Kidney (tissue), 14 donors: ENCODE measurements around the gene ZNF764. TPM values are rescaled to one million over a fixed set of nuclear protein-coding genes. Genes with fewer than 3 reads are reported as not detected.
"Not testable (repeated sequence)": the region's sequence is repeated elsewhere in the genome, so short reads cannot be mapped to it uniquely, and the experiment has no call there.

ENCODE experiments used
- DNase-seq, 5 donors: peaks; one replicate each; pipeline ENCODE4 v3.0.0-alpha.2; 2013 to 2020
- FAIRE-seq: peaks from 2 replicates; lab custom pipeline; 2012; peaks lifted over from hg19 to GRCh38; lab: Jason Lieb, UNC
- H3K27ac ChIP-seq, 2 donors: one replicate each; pipeline ENCODE4 v1.7.0; 2013; ENCODE audit warnings: low read depth in 2 of 2, low read length in 2 of 2, inconsistent platforms in 1 of 2
- H3K27me3 ChIP-seq: one replicate; pipeline ENCODE4 v1.7.1; 2013; ENCODE audit warnings: low read length, inconsistent platforms; ENCODE audit not compliant: control insufficient read depth, insufficient read depth
- H3K36me3 ChIP-seq, 3 donors: one replicate each; pipeline versions ENCODE4 v1.7.0 to v1.7.1; 2013; ENCODE audit warnings: low read length in 3 of 3, control low read depth in 1 of 3, inconsistent platforms in 1 of 3; ENCODE audit not compliant: insufficient read depth in 3 of 3, control insufficient read depth in 2 of 3
- H3K4me1 ChIP-seq, 3 donors: one replicate each; pipeline versions ENCODE4 v1.7.0 to v1.7.1; 2013; ENCODE audit warnings: low read length in 3 of 3, inconsistent platforms in 1 of 3, low read depth in 1 of 3; ENCODE audit not compliant: control insufficient read depth in 2 of 3, insufficient read depth in 2 of 3
- H3K4me3 ChIP-seq, 3 donors: one replicate each; pipeline versions ENCODE4 v1.7.0 to v1.8.1; 2013; ENCODE audit warnings: low read length in 3 of 3, control low read depth in 1 of 3, inconsistent platforms in 1 of 3
- H3K9ac ChIP-seq, 3 donors: one replicate each; pipeline versions ENCODE4 v1.7.0 to v1.7.1; 2013; ENCODE audit warnings: low read length in 3 of 3, control low read depth in 1 of 3, inconsistent platforms in 1 of 3
- H3K9me3 ChIP-seq, 3 donors: one replicate each; pipeline versions ENCODE4 v1.7.0 to v1.7.1; 2013; ENCODE audit warnings: low read length in 3 of 3, control low read depth in 1 of 3, inconsistent platforms in 1 of 3; ENCODE audit not compliant: control insufficient read depth in 2 of 3, insufficient read depth in 1 of 3
- CTCF ChIP-seq: IDR thresholded peaks from 3 replicates; pipeline ENCODE4 v1.5.1; 2012; ENCODE audit warnings: mild to moderate bottlenecking, moderate library complexity, borderline replicate concordance; ENCODE audit not compliant: insufficient read depth; ENCODE audit errors: extremely low read depth
- intact Hi-C: fragments of 100-400 bp; cut with DNase I; formaldehyde crosslinking; loops from one replicate; pipeline ENCODE4 v1.11.1; 2022
- polyA plus RNA-seq: library from polyadenylated mRNA; stranded (reverse); fragments of 350-450 nt; fragmentation: Illumina TruSeq; extraction: RNeasy Lipid Tissue Mini Kit (QIAGEN cat#74804); gene quantifications from one replicate; pipeline ENCODE4 v1.2.3, GENCODE V29; 2014; ENCODE audit warnings: low read depth, low replicate concordance; ENCODE audit not compliant: insufficient read depth
- total RNA-seq: library from RNA; stranded (reverse); fragmentation: NEBNext Ultra II Directional; extraction: Animal tissue kit (Norgen Biotek cat#: 25700); gene quantifications from one replicate; pipeline ENCODE4 v1.2.1, GENCODE V29; 2021
- donor health status: control.
- donor health status: control.
- donor health status: control.
- donor health status: control.
- donor health status: control.
- donor health status: DM: yes; HTN: yes; CAD: no.
- donor health status: Normal renal cell carcinoma (clear cell type).

ZNF764 gene
- total and polyA plus RNA-seq, 2 donors from 2014 or later = 4.4 to 11.9 TPM

GRCh38 chr16:30523768-30524574 lies 34.2 kb downstream of the ZNF764 start:
- intact Hi-C loops = no loop called here
- Histone ChIP-seq H3K4me1 (peaks cover 4 to 22% (median 18%) of the 10 kb centered on the region in 3 donors), H3K36me3 (no peaks in the 10 kb centered on the region), H3K4me3 (no peak overlapping the region), H3K9ac (no peak overlapping the region), H3K27me3 (no peaks in the 10 kb centered on the region), H3K9me3 (no peaks in the 10 kb centered on the region), H3K27ac (no peak overlapping the region)
- DNase-seq (peak in 1 of 5 donors; percentile 73), FAIRE-seq (no peak)
- no peak for TF ChIP-seq CTCF

DNA sequence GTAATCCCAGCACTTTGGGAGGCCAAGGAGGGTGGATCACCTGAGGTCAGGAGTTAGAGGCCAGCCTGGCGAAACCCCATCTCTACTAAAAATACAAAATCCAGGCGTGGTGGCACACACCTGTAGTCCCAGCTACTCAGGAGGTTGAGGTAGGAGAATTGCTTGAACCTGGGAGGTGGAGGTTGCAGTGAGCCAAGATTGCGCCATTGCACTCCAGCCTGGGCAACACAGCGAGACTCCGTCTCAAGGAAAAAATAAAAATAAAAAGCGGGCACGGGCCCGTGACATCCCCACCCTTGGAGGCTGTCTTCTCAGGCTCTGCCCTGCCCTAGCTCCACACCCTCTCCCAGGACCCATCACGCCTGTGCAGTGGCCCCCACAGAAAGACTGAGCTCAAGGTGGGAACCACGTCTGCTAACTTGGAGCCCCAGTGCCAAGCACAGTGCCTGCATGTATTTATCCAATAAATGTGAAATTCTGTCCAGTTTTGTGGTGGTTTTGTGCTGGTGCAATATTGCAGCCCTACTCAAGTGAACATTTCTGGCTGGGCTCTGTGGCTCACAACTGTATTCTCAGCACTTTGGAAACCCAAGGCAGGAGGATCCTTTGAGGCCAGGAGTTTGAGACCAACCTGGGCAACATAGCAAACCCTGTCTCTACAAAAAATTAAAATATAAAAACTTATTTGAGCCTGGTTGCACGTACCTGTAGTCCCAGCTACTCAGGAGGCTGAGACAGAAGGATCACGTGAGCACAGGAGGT lies 35.3 kb downstream of the ZNF764 start:
- H3K36me3 ChIP-seq, H3K27ac ChIP-seq, H3K27me3 ChIP-seq, H3K9ac ChIP-seq, H3K4me3 ChIP-seq, intact Hi-C loops, H3K9me3 ChIP-seq, FAIRE-seq: not testable (repeated sequence)
- peaks cover 4 to 19% (median 17%) of the 10 kb centered on the region in 3 donors for H3K4me1 ChIP-seq
- peak in 1 of 5 donors; percentile 25 for DNase-seq

DNA sequence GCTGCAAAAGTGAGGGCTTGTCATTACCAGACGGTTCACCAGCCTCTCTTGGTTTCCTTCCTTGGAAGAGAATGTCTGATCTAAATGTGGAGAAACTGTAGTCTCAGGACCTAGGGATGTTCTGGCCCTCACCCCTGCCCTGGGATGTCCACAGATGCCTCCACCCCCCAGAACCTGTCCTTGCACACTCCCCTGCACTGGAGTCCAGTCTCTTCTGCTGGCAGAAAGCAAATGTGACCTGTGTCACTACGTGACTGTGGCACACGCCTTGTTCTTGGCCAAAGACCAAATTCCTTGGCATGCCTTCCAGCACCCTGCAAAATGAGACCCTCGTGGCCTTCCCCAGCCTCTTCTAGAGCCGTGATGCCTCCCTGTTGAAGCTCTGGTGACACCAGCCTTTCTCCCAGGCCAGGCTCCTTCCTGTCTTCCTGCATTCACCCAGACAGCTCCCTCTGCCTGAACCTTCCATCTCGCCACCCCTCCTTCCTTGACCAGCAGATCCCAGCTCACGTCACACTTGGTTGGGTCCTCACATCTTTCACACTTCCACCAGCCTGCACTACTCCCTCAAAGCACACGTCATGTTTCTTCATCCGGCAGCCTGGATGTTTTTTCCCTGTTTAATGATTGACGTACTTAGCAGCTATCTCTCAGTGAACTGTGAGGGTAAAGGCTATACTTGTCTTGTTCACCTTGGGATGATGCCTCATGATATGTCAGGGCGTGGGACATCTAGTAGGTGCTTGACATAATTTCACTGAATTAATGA lies 36.1 kb downstream of the ZNF764 start:
- H3K36me3 ChIP-seq = no peaks in the 10 kb centered on the region
- peak; percentile 3 for FAIRE-seq
- H3K4me3 ChIP-seq = peak overlapping the region in 1 of 3 donors; percentile 17
- peak; percentile 72 to 88 (median 82) for DNase-seq
- peak overlapping the region in 1 of 3 donors; percentile 34 for H3K9ac ChIP-seq
- peak; percentile 4 for TF ChIP-seq CTCF
- H3K27me3 ChIP-seq = no peaks in the 10 kb centered on the region
- H3K4me1 ChIP-seq = peaks cover 0 to 15% (median 12%) of the 10 kb centered on the region in 3 donors
- H3K9me3 ChIP-seq = no peaks in the 10 kb centered on the region
- intact Hi-C loops = no loop called here
- H3K27ac ChIP-seq = peak overlapping the region in 1 of 2 donors; percentile 33
